ENCODE data around the gene MTUS2. TPM values are rescaled to one million over a fixed set of nuclear protein-coding genes. Genes with fewer than 3 reads are reported as not detected.

The MTUS2 gene
- total RNA-seq, 1 donor, result 0.36 TPM

- Histone ChIP-seq H3K36me3 (ENCODE audit: insufficient read depth, low read length) (peaks cover 53% of the 10 kb centered on the region), H3K9me3 (ENCODE audit: low read depth, low read length) (no peaks in the 10 kb centered on the region), H3K4me3 (ENCODE audit: insufficient read depth, low read length) (no peak overlapping the region), H3K27me3 (ENCODE audit: insufficient read depth, low read length) (no peaks in the 10 kb centered on the region), H3K79me2 (ENCODE audit: insufficient read depth, low read length) (peaks cover 41% of the 10 kb centered on the region), H4K20me1 (ENCODE audit: insufficient read depth, low read length) (no peaks in the 10 kb centered on the region), H2AFZ (ENCODE audit: low read length) (peak overlapping the region; percentile 6), H3K4me2 (ENCODE audit: insufficient read depth, low read length) (peak overlapping the region; percentile 43), H3K27ac (ENCODE audit: low read depth, low read length) (peak overlapping the region; percentile 97), H3K4me1 (ENCODE audit: insufficient read depth, low read length) (peaks cover 44% of the 10 kb centered on the region)
- no peak for TF ChIP-seq CTCF (IDR thresholded peaks at IDR 0.05; ENCODE audit: extremely low read depth, low read depth, low read length)
- DNase-seq (ENCODE audit: insufficient read length, low spot score, missing footprints), result peak; percentile 95
Measured at GRCh38 chr13:29522044-29522685, 702.0 kb downstream of the MTUS2 start.

- H2AFZ ChIP-seq (ENCODE audit: low read length), result no peak overlapping the region
- H3K36me3 ChIP-seq (ENCODE audit: insufficient read depth, low read length), result peaks cover 52% of the 10 kb centered on the region
- TF ChIP-seq CTCF (IDR thresholded peaks at IDR 0.05; ENCODE audit: extremely low read depth, low read depth, low read length), result peak; percentile 34
- no peak overlapping the region for H3K4me3 ChIP-seq (ENCODE audit: insufficient read depth, low read length)
- H3K79me2 ChIP-seq (ENCODE audit: insufficient read depth, low read length), result peaks cover 50% of the 10 kb centered on the region
- H4K20me1 ChIP-seq (ENCODE audit: insufficient read depth, low read length), result no peaks in the 10 kb centered on the region
- H3K9me3 ChIP-seq (ENCODE audit: low read depth, low read length), result no peaks in the 10 kb centered on the region
- no peak overlapping the region for H3K4me2 ChIP-seq (ENCODE audit: insufficient read depth, low read length)
- peak; percentile 97 for DNase-seq (ENCODE audit: insufficient read length, low spot score, missing footprints)
- no peaks in the 10 kb centered on the region for H3K27me3 ChIP-seq (ENCODE audit: insufficient read depth, low read length)
- peaks cover 44% of the 10 kb centered on the region for H3K4me1 ChIP-seq (ENCODE audit: insufficient read depth, low read length)
- H3K27ac ChIP-seq (ENCODE audit: low read depth, low read length), result peak overlapping the region; percentile 97
Measured at GRCh38 chr13:29523199-29523961, 703.2 kb downstream of the MTUS2 start.

GRCh38 chr13:29524176-29524575 is 704.0 kb downstream of the MTUS2 start:
- Histone ChIP-seq H3K4me3 (ENCODE audit: insufficient read depth, low read length) (no peak overlapping the region), H3K79me2 (ENCODE audit: insufficient read depth, low read length) (peaks cover 48% of the 10 kb centered on the region), H4K20me1 (ENCODE audit: insufficient read depth, low read length) (no peaks in the 10 kb centered on the region), H3K4me1 (ENCODE audit: insufficient read depth, low read length) (peaks cover 44% of the 10 kb centered on the region), H3K4me2 (ENCODE audit: insufficient read depth, low read length) (no peak overlapping the region), H3K36me3 (ENCODE audit: insufficient read depth, low read length) (peaks cover 52% of the 10 kb centered on the region), H3K27ac (ENCODE audit: low read depth, low read length) (peak overlapping the region; percentile 97), H3K9me3 (ENCODE audit: low read depth, low read length) (no peaks in the 10 kb centered on the region), H3K27me3 (ENCODE audit: insufficient read depth, low read length) (no peaks in the 10 kb centered on the region), H2AFZ (ENCODE audit: low read length) (no peak overlapping the region)
- no peak for TF ChIP-seq CTCF (IDR thresholded peaks at IDR 0.05; ENCODE audit: extremely low read depth, low read depth, low read length)
- DNase-seq (ENCODE audit: insufficient read length, low spot score, missing footprints), result no peak

- H3K9me3 ChIP-seq (ENCODE audit: low read depth, low read length), result no peaks in the 10 kb centered on the region
- no peaks in the 10 kb centered on the region for H3K27me3 ChIP-seq (ENCODE audit: insufficient read depth, low read length)
- H3K79me2 ChIP-seq (ENCODE audit: insufficient read depth, low read length), result peaks cover 47% of the 10 kb centered on the region
- no peak overlapping the region for H3K4me2 ChIP-seq (ENCODE audit: insufficient read depth, low read length)
- peak overlapping the region; percentile 97 for H3K27ac ChIP-seq (ENCODE audit: low read depth, low read length)
- peaks cover 44% of the 10 kb centered on the region for H3K4me1 ChIP-seq (ENCODE audit: insufficient read depth, low read length)
- no peaks in the 10 kb centered on the region for H4K20me1 ChIP-seq (ENCODE audit: insufficient read depth, low read length)
- TF ChIP-seq CTCF (IDR thresholded peaks at IDR 0.05; ENCODE audit: extremely low read depth, low read depth, low read length), result no peak
- no peak overlapping the region for H2AFZ ChIP-seq (ENCODE audit: low read length)
- no peak for DNase-seq (ENCODE audit: insufficient read length, low spot score, missing footprints)
- no peak overlapping the region for H3K4me3 ChIP-seq (ENCODE audit: insufficient read depth, low read length)
- H3K36me3 ChIP-seq (ENCODE audit: insufficient read depth, low read length), result peaks cover 52% of the 10 kb centered on the region
Measured at GRCh38 chr13:29524641-29525040, 704.5 kb downstream of the MTUS2 start.

Data from osteoblast (primary cell).